Naive thymus-derived CD8-positive, alpha-beta T cell (primary cell): Measurements from ENCODE around the gene EAF1. TPM values are rescaled to one million over a fixed set of nuclear protein-coding genes. Genes with fewer than 3 reads are reported as not detected.
A peak's percentile ranks its signal among the peaks of the same experiment; 100 is the strongest.
"Not testable (repeated sequence)": the region's sequence is repeated elsewhere in the genome, so short reads cannot be mapped to it uniquely, and the experiment has no call there.

Source experiments
- ATAC-seq, 2 donors: fragments of 150-1000 bp; cut with Tn5 transposase in 1 of 2; sonication (Bioruptor Pico), chemical (Tn5 transposase) in 1 of 2; 1 replicate in 1 of 2; 2 replicates in 1 of 2; pipeline ENCODE4 v1.10.0; 2021; ENCODE audit warnings: mild to moderate bottlenecking in 2 of 2, moderate library complexity in 2 of 2
- POLR2A ChIA-PET: fragments of 350-600 bp; sonication (Branson Sonifier 250); formaldehyde crosslinking; loops from one replicate; lab custom pipeline; 2021; ENCODE audit warnings: antibody characterized with exemption; lab: Charles Lee
- DNase-seq, 10 donors: peaks; one replicate each; pipeline versions ENCODE4 v3.0.0 to v3.0.0-alpha.2; 2020 to 2022
- H3K27ac Mint-ChIP-seq, 10 donors: one replicate each; pipeline ENCODE4 v1.8.0; 2020 to 2022; ENCODE audit warnings: mild to moderate bottlenecking in 10 of 10, mixed read lengths in 10 of 10, moderate library complexity in 4 of 10, inconsistent platforms in 1 of 10
- H3K27me3 Mint-ChIP-seq, 5 donors: one replicate each; pipeline ENCODE4 v1.8.0; 2021 to 2022; ENCODE audit warnings: mixed read lengths in 5 of 5
- H3K36me3 Mint-ChIP-seq, 3 donors: one replicate each; pipeline ENCODE4 v1.8.0; 2020 to 2022; ENCODE audit warnings: mixed read lengths in 3 of 3, mild to moderate bottlenecking in 2 of 3, inconsistent platforms in 1 of 3
- H3K4me1 Mint-ChIP-seq, 4 donors: one replicate each; pipeline ENCODE4 v1.8.0; 2021 to 2022; ENCODE audit warnings: mixed read lengths in 4 of 4
- H3K4me3 Mint-ChIP-seq, 10 donors: one replicate each; pipeline ENCODE4 v1.8.0; 2020 to 2022; ENCODE audit warnings: mild to moderate bottlenecking in 10 of 10, mixed read lengths in 10 of 10, moderate library complexity in 6 of 10, inconsistent platforms in 1 of 10
- H3K9me3 Mint-ChIP-seq, 9 donors: one replicate each; pipeline ENCODE4 v1.8.0; 2020 to 2022; ENCODE audit warnings: mixed read lengths in 9 of 9, mild to moderate bottlenecking in 3 of 9, inconsistent platforms in 1 of 9, moderate library complexity in 1 of 9
- polyA plus RNA-seq, 3 donors: library from polyadenylated mRNA; unstranded; fragments of 300-500 nt; fragmentation: Illumina TruSeq; gene quantifications; one replicate each; pipeline ENCODE4 v1.2.3, GENCODE V29; 2021
- total RNA-seq, 8 experiments: library from RNA in 2 of 8; stranded (reverse) in 2 of 8; gene quantifications; one replicate each; pipeline ENCODE4 v1.2.3 and lab custom pipeline; 2021 to 2026

EAF1 gene
- total RNA-seq (10 to 100 TPM; 15.8 to 17.5 TPM), polyA plus RNA-seq (1 to 10 TPM; 4.6 to 7.7 (median 5.2) TPM), total RNA-seq (lab: John Stamatoyannopoulos, UW) (42.3 to 59.0 (median 48.4) reads per million in 6 experiments)

GRCh38 chr3:15427182-15427880, at the start of gene EAF1, which contains the start of gene METTL6:
EAF1 (plus strand) TSS chr3:15427598; CDS start chr3:15427780, 182 bp downstream.
METTL6 (minus strand) TSS chr3:15427544; CDS start chr3:15426511, 1,033 bp downstream.
- Mint-ChIP-seq H3K4me1 (peaks cover 34 to 71% (median 63%) of the 10 kb centered on the region in 4 donors), H3K36me3 (peaks cover 0 to 47% (median 3%) of the 10 kb centered on the region in 3 donors), H3K27me3 (no peaks in the 10 kb centered on the region), H3K27ac (peak within 1 kb of the TSS; percentile 90 to 99 (median 96)), H3K4me3 (peak within 1 kb of the TSS; percentile 87 to 99 (median 98)), H3K9me3 (no peaks in the 10 kb centered on the region)
- DNase-seq (peak; percentile 72 to 91 (median 81)), ATAC-seq (peak; percentile 91)
- POLR2A ChIA-PET: interaction anchor here (0.7 to 1.3 kb wide), 3 partner anchors 16 to 1709 kb away, joined by 3 to 5 read pairs (median 3); partner anchors contain the start of gene CAPN7

GRCh38 chr3:15377961-15378791, 49.2 kb upstream of the EAF1 start:
- H3K4me1 Mint-ChIP-seq: peaks cover 0 to 25% (median 8%) of the 10 kb centered on the region in 4 donors
- ATAC-seq: peak; percentile 96 to 97
- H3K36me3 Mint-ChIP-seq: no peaks in the 10 kb centered on the region
- peak; percentile 79 to 98 (median 94) for DNase-seq
- H3K27me3 Mint-ChIP-seq: no peaks in the 10 kb centered on the region
- H3K4me3 Mint-ChIP-seq: peak overlapping the region in 3 of 10 donors; percentile 2 to 50 (median 17)
- no peaks in the 10 kb centered on the region for H3K9me3 Mint-ChIP-seq
- peak overlapping the region; percentile 43 to 95 (median 93) for H3K27ac Mint-ChIP-seq
- POLR2A ChIA-PET: interaction anchor here (1.2 to 1.7 kb wide), 2 partner anchors 110 to 111 kb away, joined by 5 to 11 read pairs; no protein-coding TSS in a partner anchor

DNA sequence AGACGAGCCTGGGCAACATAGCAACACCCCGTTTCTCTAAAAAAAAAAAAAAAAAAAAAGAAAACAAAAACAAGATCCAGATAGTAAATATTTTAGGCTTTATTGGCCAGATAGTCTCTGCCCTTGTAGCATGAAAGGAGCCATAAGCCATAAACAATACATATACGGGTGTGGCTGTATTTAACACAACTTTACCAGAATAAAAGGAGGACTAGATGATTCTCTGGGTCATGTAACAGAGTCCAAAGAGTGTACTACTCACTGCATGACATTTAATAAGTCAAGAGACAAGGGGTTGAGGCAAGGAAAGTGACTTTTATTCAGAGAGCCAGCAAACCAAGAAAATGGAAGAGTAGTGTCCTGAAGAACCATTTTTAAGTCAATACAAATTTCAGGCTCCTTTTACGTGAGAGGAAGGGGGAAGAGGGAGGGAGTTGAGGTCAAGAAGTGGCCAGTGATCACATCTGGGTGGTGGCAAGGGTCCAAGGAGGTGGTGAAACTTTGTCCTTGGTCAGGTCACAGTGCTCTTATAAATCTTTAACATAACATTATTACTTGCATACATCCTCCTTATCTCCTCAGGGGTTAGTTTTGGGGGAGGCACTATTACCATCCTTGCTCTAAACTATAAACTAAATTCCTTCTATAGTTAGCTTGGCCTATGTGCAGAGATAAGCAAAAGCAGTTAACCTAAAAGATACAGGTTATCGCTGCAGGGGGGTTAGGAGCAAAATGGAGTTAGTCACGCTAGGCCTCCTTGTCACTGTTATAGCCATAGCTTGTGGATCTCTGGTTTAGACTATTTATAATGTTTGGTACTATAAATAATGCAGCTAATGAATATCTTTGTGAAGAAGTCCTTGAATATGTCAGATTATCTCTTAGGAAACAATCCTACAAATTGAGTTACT, 46.2 kb upstream of the EAF1 start:
- H3K27me3 Mint-ChIP-seq: no peaks in the 10 kb centered on the region
- no peaks in the 10 kb centered on the region for H3K36me3 Mint-ChIP-seq
- no peak overlapping the region for H3K4me3 Mint-ChIP-seq
- no peak for DNase-seq
- H3K4me1 Mint-ChIP-seq: peaks cover 1 to 42% (median 8%) of the 10 kb centered on the region in 4 donors
- POLR2A ChIA-PET: no interaction called here
- ATAC-seq: no peak
- no peak overlapping the region for H3K27ac Mint-ChIP-seq
- peaks cover 0 to 6% (median 0%) of the 10 kb centered on the region in 9 donors for H3K9me3 Mint-ChIP-seq

DNA sequence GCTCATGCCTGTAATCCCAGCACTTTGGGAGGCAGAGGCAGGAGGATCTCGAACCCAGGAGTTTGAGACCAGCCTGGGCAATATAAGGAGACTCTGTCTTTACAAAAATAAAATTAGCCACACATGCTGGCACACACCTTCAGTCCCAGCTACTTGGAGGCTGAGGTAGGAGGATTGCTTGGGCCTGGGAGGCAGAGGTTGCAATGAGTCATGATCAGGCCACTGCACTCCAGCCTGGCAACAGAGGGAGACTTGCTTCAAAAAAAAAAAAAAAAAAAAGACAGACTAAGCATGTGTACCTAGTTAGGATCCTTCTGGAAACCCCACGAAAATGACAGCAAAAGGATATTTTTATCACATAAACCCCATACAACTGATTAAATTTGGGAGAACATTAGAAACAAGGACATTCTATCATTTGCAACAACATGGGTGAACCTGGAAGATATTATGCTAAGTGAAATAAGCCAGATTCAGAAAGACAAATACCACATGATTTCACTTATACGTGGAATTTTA, 44.9 kb upstream of the EAF1 start:
- no peak for ATAC-seq
- POLR2A ChIA-PET: no interaction called here

DNA sequence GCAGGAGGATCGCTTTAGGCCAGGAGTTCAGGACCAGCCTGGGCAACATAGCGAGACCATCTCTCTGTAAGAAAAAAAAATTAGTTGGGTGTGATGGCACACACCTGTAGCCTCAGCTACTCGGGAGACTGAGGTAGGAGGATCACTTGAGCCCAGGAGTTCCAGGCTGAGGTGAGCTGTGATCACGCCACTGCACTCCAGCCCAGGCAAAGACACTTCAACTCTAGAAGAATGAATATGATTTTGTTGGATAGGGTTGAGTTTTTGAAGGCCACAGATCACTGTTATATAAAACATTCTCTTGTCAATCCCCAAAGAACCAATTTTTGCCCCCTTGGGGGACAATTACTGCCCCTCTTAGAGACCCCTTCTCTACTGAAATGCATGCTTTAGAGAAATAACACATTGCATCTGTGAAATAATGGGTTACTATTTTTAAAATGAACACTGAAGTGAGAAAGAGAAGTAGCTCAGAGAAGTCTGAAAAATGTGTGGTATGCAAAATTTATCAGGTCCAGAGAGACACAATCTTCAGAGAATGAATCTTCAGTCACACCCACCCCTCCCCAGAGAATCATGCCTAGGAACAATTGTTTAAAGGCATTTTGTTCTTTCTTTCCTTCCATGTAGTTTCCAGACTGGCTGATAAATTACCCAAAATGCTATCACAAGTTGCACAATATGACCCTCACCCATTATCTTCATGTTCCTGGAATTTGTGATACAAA, 42.7 kb upstream of the EAF1 start:
- DNase-seq: no peak
- ATAC-seq: no peak
- POLR2A ChIA-PET: no interaction called here
- H3K9me3 Mint-ChIP-seq: peaks cover 0 to 18% (median 0%) of the 10 kb centered on the region in 9 donors
- no peaks in the 10 kb centered on the region for H3K36me3 Mint-ChIP-seq
- H3K27ac Mint-ChIP-seq: peak overlapping the region in 2 of 10 donors; percentile 28 to 79
- H3K27me3 Mint-ChIP-seq: no peaks in the 10 kb centered on the region
- peaks cover 0 to 54% (median under 1%) of the 10 kb centered on the region in 4 donors for H3K4me1 Mint-ChIP-seq
- H3K4me3 Mint-ChIP-seq: peak overlapping the region in 1 of 10 donors; percentile 25

More for the DNA sequence above, 44.9 kb upstream of the EAF1 start:
- peaks cover 1 to 52% (median 8%) of the 10 kb centered on the region in 4 donors for H3K4me1 Mint-ChIP-seq
- no peaks in the 10 kb centered on the region for H3K36me3 Mint-ChIP-seq
- DNase-seq: no peak
- H3K27ac Mint-ChIP-seq: no peak overlapping the region
- no peak overlapping the region for H3K4me3 Mint-ChIP-seq
- no peaks in the 10 kb centered on the region for H3K27me3 Mint-ChIP-seq
- peaks cover 0 to 16% (median 0%) of the 10 kb centered on the region in 9 donors for H3K9me3 Mint-ChIP-seq

DNA sequence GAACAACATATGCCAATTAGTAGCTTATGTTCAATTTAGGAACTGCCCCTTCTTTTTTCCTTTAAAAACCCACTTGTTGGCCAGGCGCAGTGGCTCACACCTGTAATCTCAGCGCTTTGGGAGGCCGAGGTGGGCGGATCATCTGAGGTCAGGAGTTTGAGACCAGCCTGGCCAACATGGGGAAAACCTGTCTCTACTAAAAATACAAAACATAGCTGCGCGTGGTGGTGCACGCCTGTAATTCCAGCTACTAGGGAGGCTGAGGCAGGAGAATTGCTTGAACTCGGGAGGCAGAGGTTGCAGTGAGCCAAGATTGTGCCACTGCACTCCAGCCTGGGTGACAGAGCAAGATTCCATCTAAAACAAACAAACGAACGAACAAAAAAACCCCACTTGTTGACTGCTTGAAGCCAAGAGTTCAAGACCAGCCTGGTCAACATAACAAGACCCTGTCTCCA, 42.1 kb upstream of the EAF1 start:
- H3K4me3 Mint-ChIP-seq, H3K36me3 Mint-ChIP-seq, ATAC-seq, POLR2A ChIA-PET, DNase-seq, H3K27me3 Mint-ChIP-seq: not testable (repeated sequence)
- H3K27ac Mint-ChIP-seq: peak overlapping the region in 1 of 10 donors; percentile 18
- H3K4me1 Mint-ChIP-seq: peaks cover 0 to 54% (median under 1%) of the 10 kb centered on the region in 4 donors
- peaks cover 0 to 18% (median 0%) of the 10 kb centered on the region in 9 donors for H3K9me3 Mint-ChIP-seq

DNA sequence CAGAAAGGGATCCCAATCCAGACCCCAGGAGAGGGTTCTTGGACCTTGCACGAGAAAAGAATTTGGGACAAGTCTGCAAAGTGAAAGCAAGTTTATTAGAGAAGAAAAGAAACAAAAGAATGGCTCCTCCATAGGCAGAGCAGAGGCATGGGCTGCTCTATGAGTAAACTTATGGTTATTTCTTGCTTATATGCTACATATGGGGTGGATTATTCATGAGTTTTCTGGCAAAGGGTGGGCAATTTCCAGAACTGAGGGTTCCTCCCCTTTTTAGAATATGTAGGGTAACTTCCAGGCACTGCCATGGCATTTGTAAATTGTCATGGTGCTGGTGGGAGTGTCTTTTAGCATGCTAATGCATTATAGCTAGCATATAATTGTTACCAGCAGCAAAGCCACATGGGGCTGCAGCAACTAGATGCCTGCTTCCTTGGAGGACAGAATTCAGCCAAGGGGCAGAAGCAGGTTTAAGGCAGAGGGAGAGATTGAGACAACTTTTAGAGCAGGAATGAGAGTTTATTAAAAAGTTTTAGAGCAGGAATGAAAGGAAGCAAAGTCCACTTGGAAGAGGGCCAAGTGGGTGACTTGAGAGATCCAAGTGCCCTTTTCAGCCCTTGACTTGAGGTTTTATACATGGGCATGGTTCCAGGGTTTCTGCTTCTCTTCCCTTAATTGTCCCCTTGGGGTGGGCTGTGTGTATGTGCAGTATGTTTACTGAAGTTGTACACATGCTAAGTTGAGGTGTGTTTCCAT, 41.3 kb upstream of the EAF1 start:
- Mint-ChIP-seq H3K27me3 (no peaks in the 10 kb centered on the region), H3K27ac (peak overlapping the region in 2 of 10 donors; percentile 5 to 18), H3K36me3 (no peaks in the 10 kb centered on the region), H3K9me3 (peaks cover 0 to 18% (median 0%) of the 10 kb centered on the region in 9 donors), H3K4me1 (peaks cover 0 to 60% (median under 1%) of the 10 kb centered on the region in 4 donors), H3K4me3 (no peak overlapping the region)
- no peak for ATAC-seq
- POLR2A ChIA-PET: no interaction called here
- DNase-seq: no peak

GRCh38 chr3:15386654-15386955, 40.8 kb upstream of the EAF1 start:
- H3K9me3 Mint-ChIP-seq: peaks cover 0 to 18% (median 0%) of the 10 kb centered on the region in 9 donors
- H3K27me3 Mint-ChIP-seq, H3K36me3 Mint-ChIP-seq, ATAC-seq, POLR2A ChIA-PET, H3K4me3 Mint-ChIP-seq, DNase-seq: not testable (repeated sequence)
- H3K27ac Mint-ChIP-seq: peak overlapping the region in 2 of 10 donors; percentile 2 to 15
- H3K4me1 Mint-ChIP-seq: peaks cover 0 to 60% (median under 1%) of the 10 kb centered on the region in 4 donors

GRCh38 chr3:15387171-15387581, 40.2 kb upstream of the EAF1 start:
- Mint-ChIP-seq H3K4me3 (no peak overlapping the region), H3K9me3 (peaks cover 0 to 18% (median 0%) of the 10 kb centered on the region in 9 donors), H3K36me3 (no peaks in the 10 kb centered on the region), H3K27ac (peak overlapping the region in 1 of 10 donors; percentile 2), H3K27me3 (no peaks in the 10 kb centered on the region), H3K4me1 (peaks cover 0 to 57% (median under 1%) of the 10 kb centered on the region in 4 donors)
- DNase-seq (no peak), ATAC-seq (no peak)
- POLR2A ChIA-PET: no interaction called here

- peaks cover 0 to 18% (median 0%) of the 10 kb centered on the region in 9 donors for H3K9me3 Mint-ChIP-seq
- no peak for ATAC-seq
- H3K27me3 Mint-ChIP-seq: no peaks in the 10 kb centered on the region
- H3K4me3 Mint-ChIP-seq: no peak overlapping the region
- no peak for DNase-seq
- H3K36me3 Mint-ChIP-seq: no peaks in the 10 kb centered on the region
- H3K27ac Mint-ChIP-seq: no peak overlapping the region
- POLR2A ChIA-PET: interaction anchor here (0.6 kb wide), 1 partner anchor 24 kb away, joined by 3 read pairs; no protein-coding TSS in a partner anchor
- peaks cover 0 to 54% (median under 1%) of the 10 kb centered on the region in 4 donors for H3K4me1 Mint-ChIP-seq
Observed at GRCh38 chr3:15387735-15388134, 39.7 kb upstream of the EAF1 start.
